Heart left ventricle (tissue), 13 donors: ENCODE data around the gene GAB3.

Source experiments
- CTCF ChIP-seq, 12 donors: fragments of 200-600 bp; sonication (generic) in 4 of 12; IDR thresholded peaks; one replicate each; pipeline versions ENCODE4 v1.5.0 to v1.8.0; 2018 to 2022; ENCODE audit warnings: antibody characterized with exemption in 12 of 12, mild to moderate bottlenecking in 5 of 12
- POLR2A ChIP-seq, 2 donors: fragments of 450-650 bp; IDR thresholded peaks; one replicate each; pipeline ENCODE4 v1.6.1; 2017; ENCODE audit warnings: antibody characterized with exemption in 2 of 2, mild to moderate bottlenecking in 2 of 2, moderate library complexity in 2 of 2
- donor health status: ischemic (EF 13 %, LVEDD 7.1; RV severe dilation, severe dysfunction).
- donor health status: DM: no; HTN: yes; CAD: no.
- donor health status: DM: no; HTN: no; CAD: no.
- donor health status: ischemic (EF 25% LVEDD 6.9; RV normal size, moderate dysfunction).
- donor health status: ischemic (EF 25% LVEDD 5.7; RV mildly dilated, moderate dysfunction).
- donor health status: ischemic (EF 35%, LVEDD 5.7; RV mildly dilated, moderate dysfunction).
- donor health status: nonischemic (EF 11% LVEDD 7.7; RV severe dilation, severe dysfunction).
- donor health status: DM: yes; HTN: yes; CAD: no.
- donor health status: PGD.
- donor health status: ischemic (EF 29% LVEDD 5.4; RV normal size, mild dysfunction).
- donor health status: nonischemic (EF 23%, LVEDD 6.1; RV moderate dilation, normal function).

- TF ChIP-seq POLR2A (IDR thresholded peaks at IDR 0.05) (no peak), CTCF (IDR thresholded peaks at IDR 0.05) (peak; percentile 55 to 86 (median 70))
Observed at GRCh38 chrX:154714925-154715324, 36.0 kb downstream of the GAB3 start.
